T-helper 22 cell (primary cell): ENCODE data around the gene WSCD2.

Source experiments
- DNase-seq: peaks from one replicate; pipeline ENCODE4 v3.0.0-alpha.2; 2020; ENCODE audit warnings: low read depth

Gene WSCD2

GRCh38 chr12:108128221-108129016, 669 bp upstream of the WSCD2 start:
- no peak for DNase-seq

DNA sequence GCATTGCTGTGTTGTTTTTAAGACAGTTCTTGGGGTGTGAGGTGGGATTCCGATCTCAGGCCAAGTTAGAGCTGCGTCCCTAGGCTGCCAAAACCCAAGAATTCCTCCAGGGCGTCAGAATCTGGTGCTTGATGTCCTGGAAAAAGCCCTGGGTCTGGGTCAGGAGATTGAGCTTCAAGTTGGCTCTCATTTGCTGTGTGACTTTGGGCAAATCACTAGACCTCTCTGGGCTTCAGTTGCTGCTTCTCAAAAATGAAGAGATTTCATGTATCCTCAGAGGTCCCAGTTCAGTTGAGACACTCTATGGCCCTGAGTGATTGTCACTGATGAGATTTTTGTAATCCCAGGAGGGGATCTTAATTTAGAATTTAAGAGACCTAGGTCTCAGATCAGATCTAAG, 1.9 kb downstream of the WSCD2 start:
- no peak for DNase-seq

GRCh38 chr12:108131657-108132126, 2.6 kb downstream of the WSCD2 start:
- DNase-seq = no peak

DNA sequence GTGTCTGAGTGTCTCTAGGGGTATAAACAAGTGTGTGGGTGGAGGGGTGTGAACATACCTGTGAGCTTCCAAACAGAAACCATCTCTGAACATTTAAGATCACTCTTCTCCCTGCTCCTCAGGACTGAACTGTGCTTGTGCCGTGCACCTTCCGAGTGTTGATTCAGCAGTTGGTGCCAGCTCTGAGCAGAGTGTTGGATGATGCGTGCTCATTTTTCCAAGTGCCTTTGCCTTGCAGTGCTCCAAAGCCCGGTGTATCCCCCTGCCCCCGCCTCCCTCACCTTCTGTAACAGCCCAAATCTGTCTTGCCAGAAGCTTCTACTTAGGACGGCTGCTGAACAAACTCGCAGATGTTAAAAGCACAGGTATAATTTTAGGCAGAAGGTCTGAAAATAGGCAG, 4.4 kb downstream of the WSCD2 start:
- no peak for DNase-seq

DNA sequence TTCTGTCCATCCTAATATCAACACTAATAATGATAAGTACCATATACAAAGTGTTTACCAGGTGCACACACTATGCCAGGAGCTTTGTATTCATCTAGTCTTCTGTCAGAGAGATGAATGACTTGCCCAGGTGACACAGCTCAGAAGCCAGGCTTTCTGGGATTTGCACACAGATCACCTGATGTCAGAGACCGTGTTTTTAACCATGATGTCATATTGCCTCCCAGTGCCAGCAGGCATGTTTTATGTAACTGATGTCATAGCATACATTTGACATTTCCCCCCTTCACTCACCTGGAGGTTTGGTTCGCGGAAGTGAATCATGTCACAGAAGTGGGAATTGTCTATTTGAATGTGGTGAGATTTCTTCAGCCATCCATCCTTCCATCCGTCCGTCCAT, 5.7 kb downstream of the WSCD2 start:
- DNase-seq = no peak

- no peak for DNase-seq
These were observed 6.5 kb downstream of the WSCD2 start for GRCh38 chr12:108135627-108136026.

GRCh38 chr12:108136697-108137096, 7.6 kb downstream of the WSCD2 start:
- no peak for DNase-seq

GRCh38 chr12:108139454-108139853, 10.4 kb downstream of the WSCD2 start:
- no peak for DNase-seq

DNA sequence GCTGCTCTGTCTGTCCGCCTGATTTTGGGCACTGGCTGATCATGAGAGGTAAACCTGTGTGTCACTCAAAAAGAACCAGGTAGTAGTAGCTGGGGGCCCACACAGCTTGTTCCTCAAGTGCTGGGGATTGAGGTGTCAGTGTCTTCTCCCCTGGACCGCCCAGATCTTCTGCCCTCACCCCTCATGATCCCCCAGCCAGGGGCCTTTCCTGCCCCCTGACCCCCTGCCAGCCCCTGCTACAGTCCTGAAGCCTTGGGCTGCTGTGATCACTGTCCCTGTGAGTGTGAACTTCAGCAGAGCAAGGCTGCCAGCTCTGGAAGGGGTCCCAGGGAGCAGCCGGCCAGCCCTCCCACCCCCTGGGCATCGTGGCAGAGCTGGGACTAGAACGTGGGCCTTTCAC, 11.4 kb downstream of the WSCD2 start:
- no peak for DNase-seq

GRCh38 chr12:108141600-108142130, 12.6 kb downstream of the WSCD2 start:
- no peak for DNase-seq

GRCh38 chr12:108143144-108143543, 14.1 kb downstream of the WSCD2 start:
- no peak for DNase-seq

- DNase-seq = no peak
These were observed 15.0 kb downstream of the WSCD2 start for GRCh38 chr12:108144080-108144479.

- DNase-seq = no peak
These were observed 15.9 kb downstream of the WSCD2 start for GRCh38 chr12:108145011-108145410.

DNA sequence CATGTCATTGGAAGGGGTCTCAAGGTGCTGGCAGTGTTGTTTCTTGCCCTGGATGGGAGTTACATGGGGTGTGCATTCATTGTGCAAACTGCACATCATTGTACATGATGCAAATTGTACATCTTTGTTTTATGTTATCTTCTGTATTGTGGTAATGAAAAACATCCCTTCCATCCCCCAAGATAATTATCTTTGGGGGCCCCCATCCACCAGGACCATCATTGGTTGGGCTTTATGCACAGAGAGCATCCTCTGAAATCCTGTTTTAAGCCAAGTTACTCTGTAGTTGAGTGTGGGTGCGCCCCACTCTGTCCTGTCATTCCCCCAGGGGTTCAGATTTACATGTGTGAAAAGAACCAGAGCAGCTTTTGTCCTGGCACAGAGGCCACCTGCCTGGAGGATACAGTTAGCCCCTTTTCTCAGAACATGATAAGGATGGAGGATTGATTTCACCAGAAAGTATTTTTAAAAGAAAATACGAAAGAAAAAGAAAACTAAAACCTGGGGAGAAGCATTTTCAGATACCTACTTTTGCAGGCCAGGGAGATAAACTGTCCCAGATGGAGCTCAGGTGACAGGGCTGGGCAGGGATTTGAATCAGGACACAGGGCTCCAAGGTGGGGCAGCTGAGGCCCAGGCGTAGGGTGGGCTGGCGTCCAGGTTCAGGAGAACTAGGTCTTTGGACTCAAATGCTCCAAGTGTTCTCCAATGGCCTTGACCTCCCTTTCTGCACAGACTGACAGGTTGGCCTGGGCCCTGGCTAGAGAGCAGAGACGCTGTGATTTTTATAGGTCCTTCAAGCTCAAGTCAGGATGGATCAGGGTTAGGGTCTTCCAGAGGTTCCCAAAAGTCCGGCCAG, 17.2 kb downstream of the WSCD2 start:
- no peak for DNase-seq

DNA sequence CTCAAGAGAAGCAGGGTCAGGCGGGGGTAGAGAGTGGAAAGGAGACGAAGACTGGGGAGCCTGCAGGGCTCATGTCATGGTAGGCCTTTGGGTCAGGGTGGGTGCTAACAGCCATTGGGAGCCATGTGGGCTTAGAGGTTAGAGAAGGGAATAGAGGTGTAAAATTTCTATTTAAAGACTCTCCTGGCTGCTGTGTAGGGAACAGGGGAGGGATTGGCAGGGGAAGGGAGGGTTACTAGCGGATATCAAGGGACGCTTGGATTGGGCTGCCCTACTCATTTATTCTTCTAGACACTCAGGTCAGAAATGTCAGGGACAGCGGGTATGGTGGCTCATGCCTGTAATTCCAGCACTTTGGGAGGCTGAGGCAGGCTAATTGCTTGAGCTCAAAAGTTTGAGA, 18.2 kb downstream of the WSCD2 start:
- no peak for DNase-seq

DNA sequence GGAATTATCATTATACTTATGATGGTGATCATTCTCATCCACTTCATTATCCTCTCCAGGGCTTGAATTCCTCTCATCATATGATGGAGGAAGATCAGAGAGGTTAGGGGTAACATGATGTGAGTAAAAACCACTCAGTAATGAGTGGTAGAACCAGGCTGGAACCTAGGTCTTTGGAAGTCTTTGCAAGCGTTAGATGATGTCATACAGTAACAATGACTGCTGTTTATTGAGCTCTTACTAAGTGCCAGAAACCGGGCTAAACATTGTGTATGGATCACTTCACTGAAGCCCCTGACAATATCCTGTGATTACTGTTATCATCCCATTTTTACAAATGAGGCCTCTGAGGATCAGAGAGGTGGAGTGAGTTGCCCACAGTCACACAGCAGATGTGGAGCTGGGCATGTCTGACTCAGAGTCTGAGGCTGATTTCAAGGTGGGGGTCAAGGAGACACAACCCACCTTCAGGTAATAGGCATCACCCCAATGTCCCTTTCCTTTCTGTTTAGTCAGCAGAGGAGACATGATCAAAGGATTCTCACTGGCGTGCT, 19.5 kb downstream of the WSCD2 start:
- DNase-seq = no peak

DNA sequence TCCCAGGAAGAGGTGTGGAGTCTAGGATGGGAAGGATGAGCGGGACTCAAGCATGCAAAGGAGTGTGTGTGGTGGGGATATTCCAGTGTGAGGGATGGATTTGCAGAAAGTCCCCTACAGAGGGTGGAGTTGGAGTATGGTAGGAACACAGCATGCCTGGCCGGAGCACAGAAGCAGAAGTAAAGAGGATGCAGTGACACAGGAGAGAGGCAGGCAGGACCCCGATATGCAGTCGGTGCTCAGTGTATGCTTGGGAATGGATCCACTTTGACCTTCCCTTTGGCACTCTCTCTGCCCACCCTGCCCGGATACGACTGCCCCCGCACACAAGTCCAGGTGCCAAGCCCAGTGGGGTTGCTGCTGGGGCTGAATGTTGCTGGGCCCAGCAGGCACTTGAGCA, 21.3 kb downstream of the WSCD2 start:
- DNase-seq = no peak

DNA sequence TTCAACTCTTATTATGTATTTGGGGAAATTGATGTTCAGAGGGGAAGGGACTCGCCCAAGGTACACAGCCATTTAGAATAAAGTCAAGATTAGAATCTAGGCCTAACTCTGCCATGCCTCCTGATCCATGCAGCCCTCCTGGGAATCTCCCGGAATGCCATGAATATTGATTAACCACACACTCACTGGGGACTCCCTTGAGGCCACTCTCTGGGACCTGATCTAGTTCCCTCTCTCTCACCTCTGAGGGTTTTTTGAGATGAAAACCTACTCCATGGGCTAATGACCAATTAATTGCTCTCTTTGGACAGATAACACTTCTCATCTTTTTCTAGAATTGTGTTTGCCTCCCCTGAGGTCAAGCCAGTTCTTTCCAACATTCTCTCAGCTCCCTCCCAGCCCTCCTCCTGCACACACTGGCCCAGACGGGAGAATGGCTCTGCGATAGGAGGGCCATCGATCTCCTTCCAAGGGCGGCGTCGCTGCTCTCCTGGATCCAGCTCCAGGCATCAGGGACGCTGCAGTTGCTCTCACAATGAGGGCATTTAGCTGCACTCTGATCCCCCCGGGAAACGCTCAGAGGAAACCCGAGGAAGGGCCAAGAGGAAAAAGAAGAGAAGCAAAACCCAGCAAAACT, 22.6 kb downstream of the WSCD2 start:
- no peak for DNase-seq

DNA sequence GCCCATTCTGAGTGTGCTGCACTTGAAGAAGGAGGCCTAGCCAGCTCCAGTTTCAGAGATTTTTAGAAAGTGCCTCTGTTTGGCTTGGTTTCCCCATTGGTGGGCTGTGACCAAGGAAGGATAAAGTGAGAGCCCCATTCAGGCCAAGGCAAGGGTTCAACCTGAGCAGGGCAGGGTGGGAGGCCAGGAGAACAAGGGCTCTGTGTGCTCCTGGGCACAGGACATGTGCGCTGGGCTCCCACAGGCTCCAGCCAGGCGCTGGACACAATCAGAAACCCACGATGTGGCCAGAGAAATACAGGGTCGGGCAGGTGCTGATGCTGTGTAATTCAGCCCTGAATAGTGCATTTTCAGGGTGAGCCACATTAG, 23.1 kb downstream of the WSCD2 start:
- DNase-seq = no peak

DNA sequence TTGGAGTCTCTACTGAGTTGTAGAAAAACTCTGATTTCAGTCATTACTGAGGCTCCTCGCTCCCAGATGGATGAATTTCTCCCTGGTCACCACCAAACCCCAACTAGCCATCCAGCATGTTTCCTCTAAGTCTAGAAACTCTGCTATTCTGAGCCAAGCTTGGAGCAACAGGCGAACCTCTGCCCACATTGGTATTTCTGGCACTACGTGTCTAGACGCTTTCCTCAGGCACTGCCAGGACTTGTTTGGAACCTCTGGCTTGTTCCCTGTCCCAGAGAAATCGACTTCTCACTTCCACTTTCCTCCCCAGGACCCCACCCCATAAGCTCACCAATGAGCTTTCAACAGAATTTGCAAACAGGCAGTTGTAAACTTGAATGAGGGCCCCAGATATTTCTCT, 27.6 kb downstream of the WSCD2 start:
- no peak for DNase-seq

DNA sequence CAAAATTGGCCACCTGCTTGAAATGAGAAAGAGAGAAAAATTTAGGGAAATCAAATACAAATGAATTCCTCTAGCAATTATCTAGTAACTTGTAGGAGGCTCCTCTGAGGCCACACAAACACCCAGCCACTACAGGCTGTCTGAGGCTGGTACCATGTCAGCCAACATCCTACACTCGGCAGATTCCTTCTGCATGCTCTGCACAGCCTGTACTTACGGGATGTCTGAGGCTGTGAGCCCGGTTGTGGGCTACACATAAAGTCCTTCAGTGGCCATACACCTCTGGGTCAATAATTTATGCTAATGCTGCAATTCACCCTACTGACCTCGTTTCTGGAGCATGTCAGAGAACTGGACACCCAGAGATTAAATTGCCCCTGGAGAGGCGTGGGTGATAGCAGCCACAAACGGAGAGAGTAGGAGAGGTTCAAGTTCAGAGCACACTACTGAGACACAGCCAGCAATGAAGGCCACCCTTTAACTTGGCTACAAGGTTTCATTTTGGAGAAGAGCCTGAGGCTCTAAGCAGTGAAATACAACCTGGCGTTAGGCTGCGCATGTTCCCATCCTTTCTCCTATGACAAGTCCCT, 28.9 kb downstream of the WSCD2 start:
- DNase-seq = no peak

DNA sequence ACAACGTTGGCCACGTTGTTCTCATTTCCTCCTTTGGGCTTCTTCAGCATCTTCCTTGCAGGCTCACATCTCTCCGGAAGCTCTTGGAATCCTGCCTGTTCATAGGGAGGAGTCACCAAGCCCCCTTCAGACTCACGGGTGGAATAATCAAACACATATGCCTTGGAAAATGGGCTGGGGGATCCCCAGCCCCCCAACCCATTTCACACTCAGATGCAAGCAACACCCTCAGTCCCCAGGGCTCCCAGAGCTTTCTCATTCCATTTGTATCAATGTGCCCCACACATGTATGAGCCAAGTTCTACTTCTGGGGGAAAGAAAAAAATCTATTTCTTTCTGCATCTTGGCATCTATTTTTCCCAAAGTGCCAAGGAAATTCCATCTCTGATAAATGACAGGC, 33.1 kb downstream of the WSCD2 start:
- no peak for DNase-seq
